NB4 (cell line): ENCODE measurements around the gene RABGAP1.

Source experiments
- POLR2A ChIP-seq: IDR thresholded peaks from 2 replicates; pipeline ENCODE4 v1.6.1; 2011; ENCODE audit warnings: mild to moderate bottlenecking; ENCODE audit not compliant: insufficient read length; ENCODE audit errors: extremely low read depth
- TF ChIP-seq, protein P1 (sequence below): IDR thresholded peaks from one replicate; pipeline ENCODE4 v1.5.1; 2012; ENCODE audit warnings: low read depth, low read length
- TF ChIP-seq, protein P2 (sequence below): IDR thresholded peaks from 2 replicates; pipeline ENCODE4 v1.6.1; 2011; ENCODE audit warnings: low read depth, low read length

DNA sequence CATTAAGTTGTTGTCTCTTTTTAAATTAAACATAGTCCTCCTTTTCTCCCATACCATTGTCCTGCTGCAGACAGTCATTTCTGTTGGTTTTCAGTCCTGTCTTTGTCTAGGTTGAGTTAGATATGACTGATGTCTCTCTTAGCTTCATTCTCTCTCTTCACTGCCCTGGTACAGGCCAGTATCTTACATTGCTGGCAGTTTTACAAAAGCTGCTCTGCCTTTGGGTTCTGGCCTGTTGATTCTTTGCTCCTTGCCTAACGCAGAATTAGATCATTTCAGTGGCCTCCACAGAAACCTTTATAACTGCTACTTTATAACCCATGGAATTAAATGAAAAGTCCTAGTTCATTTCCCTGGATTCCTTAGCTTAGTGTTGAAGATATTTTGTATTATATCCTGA lies 126.3 kb downstream of the RABGAP1 start:
- TF ChIP-seq, protein P1, sequence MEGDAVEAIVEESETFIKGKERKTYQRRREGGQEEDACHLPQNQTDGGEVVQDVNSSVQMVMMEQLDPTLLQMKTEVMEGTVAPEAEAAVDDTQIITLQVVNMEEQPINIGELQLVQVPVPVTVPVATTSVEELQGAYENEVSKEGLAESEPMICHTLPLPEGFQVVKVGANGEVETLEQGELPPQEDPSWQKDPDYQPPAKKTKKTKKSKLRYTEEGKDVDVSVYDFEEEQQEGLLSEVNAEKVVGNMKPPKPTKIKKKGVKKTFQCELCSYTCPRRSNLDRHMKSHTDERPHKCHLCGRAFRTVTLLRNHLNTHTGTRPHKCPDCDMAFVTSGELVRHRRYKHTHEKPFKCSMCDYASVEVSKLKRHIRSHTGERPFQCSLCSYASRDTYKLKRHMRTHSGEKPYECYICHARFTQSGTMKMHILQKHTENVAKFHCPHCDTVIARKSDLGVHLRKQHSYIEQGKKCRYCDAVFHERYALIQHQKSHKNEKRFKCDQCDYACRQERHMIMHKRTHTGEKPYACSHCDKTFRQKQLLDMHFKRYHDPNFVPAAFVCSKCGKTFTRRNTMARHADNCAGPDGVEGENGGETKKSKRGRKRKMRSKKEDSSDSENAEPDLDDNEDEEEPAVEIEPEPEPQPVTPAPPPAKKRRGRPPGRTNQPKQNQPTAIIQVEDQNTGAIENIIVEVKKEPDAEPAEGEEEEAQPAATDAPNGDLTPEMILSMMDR, result no peak
- TF ChIP-seq, protein P2, sequence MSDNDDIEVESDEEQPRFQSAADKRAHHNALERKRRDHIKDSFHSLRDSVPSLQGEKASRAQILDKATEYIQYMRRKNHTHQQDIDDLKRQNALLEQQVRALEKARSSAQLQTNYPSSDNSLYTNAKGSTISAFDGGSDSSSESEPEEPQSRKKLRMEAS, result no peak
- TF ChIP-seq POLR2A, result no peak
